Dermis microvascular lymphatic vessel endothelial cell (primary cell): Measurements from ENCODE around the gene ELMOD3. TPM values are rescaled to one million over a fixed set of nuclear protein-coding genes. Genes with fewer than 3 reads are reported as not detected.
A peak's percentile ranks its signal among the peaks of the same experiment; 100 is the strongest.
"Not testable (repeated sequence)": the region's sequence is repeated elsewhere in the genome, so short reads cannot be mapped to it uniquely, and the experiment has no call there.

Experiments
- DNase-seq, 2 donors: peaks; one replicate each; pipeline versions ENCODE4 v3.0.0 to v3.0.0-alpha.2; 2010; ENCODE audit warnings: low read depth in 2 of 2
- total RNA-seq: library from RNA; depleted of rRNA; stranded (reverse); fragments of >200 nt; gene quantifications from 2 replicates; pipeline ENCODE4 v1.2.1, GENCODE V29; 2014

Gene ELMOD3
- total RNA-seq, 1 donor from 2014 or later, result 6.9 TPM

DNA sequence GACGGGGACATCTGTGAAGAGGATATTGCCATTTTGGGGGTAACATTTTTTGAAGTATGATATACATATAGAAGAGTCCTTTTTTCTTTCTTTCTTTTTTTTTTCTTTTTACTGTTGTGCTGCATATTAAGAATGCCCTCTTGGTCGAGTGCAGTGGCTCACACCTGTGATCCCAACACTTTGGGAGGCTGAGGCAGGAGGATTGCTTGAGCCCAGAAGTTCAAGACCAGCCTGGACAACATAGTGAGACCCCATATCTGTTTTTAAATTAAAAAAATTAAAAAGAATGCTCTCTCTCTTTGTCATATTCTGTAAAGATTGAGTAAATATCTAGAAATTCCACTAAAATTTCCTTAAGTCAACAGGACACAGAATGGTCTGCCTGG, 67.5 kb downstream of the ELMOD3 start:
- no peak for DNase-seq

DNA sequence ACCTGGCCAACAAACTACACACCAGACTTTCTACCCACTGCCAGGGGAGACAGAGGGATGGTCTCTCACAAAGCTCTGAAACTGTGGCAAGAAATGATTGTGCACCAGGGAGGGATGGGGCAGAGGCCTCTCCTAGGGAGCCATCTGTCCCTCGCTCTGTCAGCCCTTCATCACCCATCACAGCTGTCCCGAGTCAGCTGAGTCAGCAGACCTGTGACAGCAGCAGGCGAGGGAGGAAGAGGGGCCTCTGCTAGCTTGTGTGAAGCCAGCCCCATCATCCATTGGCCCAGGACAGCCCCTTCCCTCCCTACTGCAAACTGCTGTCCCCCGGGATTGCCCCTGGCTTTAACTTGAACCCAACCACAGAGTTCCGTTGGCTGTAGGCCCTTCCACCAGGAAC, 69.0 kb downstream of the ELMOD3 start:
- no peak for DNase-seq

DNA sequence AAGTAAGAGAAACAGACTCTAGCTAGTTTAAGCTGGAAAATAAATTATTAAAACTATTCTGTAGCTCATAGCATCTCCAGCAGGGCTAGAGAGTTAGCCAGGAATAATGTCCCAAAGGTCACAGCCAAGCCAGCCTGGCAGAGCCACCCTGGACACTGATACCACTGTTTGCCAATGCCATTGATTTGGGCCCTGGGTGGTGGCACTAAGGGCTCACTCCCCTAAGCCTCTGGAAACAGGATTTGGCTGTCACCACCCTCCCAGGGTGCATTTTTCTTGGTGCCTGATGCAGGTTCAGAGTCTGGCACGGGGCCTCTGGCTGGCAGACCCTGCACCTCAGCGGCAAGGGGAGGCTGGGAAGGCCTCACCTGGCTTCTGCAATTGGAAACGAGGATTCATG, 71.0 kb downstream of the ELMOD3 start:
- DNase-seq, result no peak

DNA sequence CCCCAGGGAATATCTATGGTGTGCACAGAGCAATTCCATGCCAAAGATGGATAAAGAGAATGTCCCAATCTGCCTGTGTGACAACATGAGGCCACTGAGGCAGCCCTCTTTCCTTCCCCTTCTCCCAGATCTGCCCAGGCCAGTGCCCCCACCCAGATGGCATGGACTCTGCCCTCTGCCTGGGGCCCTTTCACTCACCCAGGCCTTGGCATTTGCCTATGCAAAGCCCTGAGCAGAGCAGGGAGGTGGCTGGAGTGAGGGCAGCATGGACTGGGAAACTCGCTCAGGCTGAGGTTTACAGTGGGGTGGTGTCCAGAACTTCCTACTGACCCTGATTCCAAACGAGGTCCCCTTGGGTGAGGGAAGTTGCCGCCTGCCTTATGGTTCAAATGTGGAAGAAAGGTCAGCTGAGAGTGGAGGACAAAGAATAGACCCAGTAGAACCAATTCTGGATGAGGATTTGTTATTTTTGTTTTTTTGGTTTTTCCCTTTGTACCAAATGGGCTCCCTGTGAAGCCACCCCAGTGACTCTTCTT, 72.8 kb downstream of the ELMOD3 start:
- no peak for DNase-seq

DNA sequence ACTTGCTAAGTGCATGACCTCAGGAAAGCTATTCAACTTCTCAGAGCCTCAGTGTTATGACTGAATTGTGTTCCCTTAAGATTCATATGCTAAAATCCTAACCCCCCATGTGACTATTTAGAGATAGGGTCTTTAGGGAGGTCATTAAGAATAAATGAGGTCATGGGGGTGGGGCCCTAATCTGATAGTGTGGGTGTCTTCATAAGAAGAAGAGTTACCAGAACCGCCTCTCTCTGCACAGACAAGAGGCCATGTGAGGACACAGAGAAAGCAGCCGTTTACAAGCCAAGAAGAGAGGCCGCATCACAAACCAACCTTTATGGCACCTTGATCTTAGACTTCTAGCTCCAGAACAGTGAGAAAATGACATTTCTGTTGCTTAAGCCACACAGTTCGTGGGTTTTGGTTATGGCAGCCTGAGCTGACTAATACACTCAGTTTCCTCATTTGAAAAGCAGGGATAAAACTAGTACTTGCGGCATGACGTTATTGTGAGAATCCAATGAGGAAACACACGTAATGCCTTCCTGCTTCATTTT, 73.8 kb downstream of the ELMOD3 start:
- DNase-seq, result no peak

DNA sequence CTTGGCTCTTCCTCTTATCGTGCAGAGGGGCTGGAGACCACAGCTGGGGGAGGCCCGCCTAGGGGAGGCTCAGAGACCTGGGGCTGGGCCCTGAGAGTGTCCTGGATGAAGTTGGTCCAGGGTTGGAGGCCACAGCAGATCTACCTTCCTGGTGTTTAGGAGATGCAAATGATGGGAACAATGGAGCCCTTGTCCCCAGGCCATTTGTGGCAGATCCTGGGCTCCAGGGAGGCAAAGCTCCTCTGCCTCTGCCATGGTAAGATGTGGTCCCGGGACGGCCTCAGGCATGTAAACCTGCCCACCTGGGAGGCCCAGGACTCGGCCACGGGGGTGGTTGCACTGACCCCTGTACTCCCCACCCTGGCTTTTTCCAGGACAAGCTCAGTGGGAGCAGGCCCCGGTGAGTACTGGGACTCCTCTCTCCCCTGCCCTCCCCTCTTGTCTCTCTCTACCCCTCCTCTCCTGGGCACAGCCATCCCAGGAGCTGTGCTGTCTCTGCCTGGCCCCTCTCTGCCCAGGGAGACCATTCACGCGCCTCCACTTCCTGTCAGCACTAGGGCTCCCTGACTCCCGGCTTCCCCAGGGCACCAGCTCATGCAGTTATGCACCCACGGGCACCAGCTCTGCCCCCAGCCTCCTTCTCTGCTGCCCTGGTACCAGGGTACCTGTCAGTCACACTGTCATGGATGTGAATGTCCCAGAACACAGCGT, 74.8 kb downstream of the ELMOD3 start:
- no peak for DNase-seq

DNA sequence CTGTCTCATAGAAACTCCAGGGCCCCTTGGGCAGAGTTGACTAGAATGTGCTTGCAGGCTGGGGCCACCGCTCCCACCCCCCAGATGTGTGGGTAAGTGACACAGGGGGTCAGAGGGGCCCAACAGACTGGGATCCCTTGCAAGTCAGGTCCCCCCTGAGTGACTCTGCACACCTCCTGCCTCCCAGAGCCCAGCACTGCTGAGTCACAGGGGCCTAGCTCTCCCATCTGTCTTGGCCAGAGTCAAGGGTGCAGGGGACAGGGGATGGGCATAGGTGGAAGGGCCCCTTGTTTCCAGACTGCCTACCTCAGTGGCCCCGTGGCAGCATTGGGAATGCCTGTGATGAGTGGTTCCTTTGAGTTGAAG, 75.3 kb downstream of the ELMOD3 start:
- DNase-seq, result no peak

DNA sequence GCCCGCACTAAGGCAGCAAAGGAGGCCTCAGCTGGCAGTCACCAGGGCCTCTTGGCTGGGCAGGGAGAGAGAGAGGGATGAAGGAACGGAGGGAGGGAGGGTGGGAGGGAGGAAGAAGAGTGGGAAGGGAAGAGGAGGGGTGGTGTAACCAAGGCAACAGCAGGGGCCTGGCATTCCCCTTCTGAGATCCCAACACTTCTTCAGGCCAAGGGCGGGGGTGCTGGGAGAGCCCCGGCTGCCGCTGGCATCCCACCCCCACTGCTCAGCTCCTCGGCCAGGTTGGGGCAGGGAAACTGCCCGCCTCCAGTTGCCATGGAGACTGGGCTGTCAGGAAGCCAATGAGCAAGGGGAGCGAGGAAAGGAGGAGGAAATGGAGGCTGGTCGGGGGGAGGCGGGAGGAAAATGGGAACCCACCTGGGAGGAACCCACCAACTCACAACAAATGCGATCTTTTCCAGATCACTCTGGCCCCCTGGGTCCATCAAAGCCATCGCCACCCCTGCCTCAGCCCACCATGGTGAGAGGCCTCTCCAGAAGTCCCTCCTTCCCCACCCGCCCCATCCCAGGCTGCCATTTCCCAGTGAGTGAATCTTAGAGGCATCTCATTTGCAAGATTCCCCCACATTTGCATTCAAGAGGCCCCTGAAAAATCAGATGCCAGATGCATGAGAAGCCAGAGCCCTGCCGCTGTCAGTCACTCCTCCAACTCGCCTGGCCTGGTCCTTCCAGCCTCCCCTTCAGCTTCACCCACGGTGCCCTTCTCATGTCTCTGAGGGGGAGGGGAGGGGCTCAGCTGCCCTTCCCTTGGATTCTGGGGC, 76.4 kb downstream of the ELMOD3 start:
- DNase-seq, result no peak

DNA sequence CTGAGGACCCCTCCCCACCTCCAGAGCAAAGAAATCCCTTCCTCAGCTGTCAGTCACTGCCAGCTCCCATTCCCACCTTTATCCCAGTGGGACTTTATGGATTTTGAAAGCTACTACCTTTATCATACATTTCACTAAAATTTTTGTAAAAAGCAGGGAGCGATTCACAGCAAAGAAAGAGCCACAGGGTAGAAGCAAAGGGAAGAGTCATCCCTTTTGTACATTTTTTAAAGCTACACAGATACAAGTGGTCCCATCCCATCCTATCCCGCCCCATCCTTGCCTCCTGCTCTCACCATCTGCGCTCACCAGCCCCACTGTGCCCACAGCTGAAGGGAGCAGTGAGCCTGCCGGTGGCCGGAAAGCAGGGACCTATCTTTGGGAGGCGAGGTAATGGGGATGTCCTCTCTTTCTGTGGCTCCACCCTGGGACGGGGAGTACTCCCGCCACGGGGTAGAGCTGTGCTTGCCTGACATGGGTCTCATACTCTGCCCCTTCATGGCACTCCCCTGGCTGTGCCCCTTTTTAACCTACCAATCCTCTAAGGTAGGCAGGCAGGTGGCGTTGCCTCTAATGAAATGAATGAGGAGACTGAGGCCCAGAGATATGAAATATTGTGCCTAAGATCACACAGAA, 77.1 kb downstream of the ELMOD3 start:
- DNase-seq, result no peak

DNA sequence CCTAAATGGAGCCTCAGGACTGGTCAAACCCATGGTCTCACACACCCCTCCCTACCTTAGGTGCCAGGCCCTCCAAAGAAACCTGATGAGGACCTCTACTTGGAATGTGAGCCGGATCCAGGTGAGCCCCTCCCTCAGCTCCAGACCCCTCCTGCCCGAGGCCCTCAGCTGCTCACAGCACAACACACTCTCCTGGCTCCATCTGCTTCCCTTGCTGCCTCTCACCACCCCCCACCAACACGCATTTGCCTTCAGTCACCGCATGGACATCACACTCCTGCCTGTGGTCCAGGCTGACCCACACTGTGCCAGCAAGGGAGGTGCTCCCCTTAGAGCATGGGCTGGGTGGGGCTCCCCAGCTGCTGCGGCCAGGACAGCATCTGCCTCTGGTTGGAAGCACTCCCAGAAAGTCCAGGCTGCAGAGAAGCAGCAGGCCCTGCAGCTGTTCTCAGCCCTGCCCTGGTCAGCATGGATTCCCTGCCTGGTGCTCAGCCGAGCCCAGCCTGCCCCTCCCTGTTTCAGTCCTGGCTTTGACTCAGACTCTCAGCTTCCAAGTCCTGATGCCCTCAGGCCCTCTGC, 79.0 kb downstream of the ELMOD3 start:
- no peak for DNase-seq

DNA sequence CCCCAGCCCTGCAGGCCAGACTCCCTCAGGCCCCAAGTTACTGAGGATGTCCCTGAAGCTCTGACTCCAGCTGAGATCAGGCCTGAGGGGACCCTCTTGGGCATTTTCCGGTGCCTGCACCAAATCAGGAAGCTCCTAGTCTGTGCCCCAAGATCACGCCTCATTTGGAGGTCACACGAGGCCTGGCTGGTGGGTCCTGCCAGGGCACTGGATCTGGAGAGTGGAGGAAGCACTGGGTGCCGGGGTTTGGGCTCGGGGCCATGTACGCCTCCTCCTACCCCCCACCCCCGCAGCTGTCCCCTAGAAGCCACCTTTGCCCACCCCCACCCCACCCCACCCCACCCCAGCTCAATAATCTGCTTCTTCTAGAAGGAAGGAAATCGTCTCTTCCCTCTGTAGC, 80.1 kb downstream of the ELMOD3 start:
- DNase-seq, result no peak

DNA sequence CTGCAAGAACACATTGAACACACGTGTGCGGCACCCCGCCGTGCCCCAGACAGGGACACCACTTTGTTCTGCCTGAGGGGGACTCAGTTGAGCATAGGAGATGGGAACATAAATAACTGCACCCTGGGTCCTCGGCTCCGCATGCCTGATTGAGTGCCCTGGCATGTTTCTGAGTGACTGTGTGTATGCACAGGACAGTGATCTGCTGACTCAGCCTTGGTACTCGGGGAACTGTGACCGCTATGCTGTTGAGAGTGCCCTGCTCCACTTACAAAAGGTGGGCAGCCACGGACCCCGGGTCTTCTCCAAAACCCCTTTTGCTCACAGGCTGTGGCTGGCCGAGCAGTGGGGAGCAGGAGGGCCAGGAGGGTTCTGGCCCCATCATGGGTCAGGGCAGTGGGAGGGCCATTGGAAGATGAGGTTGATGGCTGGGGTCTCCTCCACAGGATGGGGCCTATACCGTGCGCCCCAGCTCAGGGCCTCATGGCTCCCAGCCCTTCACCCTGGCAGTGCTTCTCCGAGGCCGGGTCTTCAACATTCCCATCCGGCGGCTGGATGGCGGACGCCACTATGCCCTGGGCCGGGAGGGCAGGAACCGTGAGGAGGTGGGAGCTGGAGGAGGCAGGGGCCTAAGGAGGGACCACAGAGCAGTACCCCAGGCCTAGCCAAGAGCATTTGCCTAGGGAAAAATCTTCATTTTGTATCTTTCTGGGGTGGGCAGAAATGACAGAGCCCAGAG, 80.8 kb downstream of the ELMOD3 start:
- DNase-seq, result no peak

DNA sequence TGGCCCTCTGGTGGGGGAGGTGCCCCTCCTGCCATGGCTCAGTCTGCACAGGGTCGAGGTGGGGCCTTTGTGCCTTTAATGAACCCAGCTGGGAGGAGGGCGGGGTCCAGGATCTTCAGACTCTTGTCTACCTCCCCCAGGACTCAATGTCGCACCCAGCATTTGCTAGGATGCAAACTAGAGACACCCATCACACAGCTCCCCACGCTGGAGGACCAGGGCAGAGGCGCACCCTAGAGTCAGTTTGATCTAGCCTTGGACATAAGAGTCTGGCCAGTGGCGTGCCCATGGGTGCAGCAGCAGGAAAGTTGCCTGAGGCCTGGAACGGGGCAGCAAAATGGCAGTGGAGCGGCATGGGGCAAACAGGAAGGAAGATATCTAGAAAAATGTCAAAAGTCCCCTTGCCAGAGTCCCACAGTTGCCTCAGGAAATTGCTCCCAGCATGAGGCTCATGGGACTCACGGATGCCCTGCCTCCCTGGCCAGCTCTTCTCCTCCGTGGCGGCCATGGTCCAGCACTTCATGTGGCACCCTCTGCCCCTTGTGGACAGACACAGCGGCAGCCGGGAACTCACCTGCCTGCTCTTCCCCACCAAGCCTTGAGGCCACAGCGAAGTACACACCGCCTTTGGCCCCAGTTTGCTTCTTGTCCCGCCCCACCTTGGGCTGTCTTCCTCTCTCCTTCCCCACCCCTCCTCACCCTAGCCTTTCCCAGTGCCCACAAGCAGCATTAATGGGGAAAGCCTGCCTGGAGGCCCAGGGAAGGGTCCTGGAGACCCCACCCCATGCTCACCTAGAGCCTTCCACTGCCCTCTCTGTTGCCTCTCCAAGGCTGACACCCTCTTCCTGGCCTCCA, 81.6 kb downstream of the ELMOD3 start:
- no peak for DNase-seq

DNA sequence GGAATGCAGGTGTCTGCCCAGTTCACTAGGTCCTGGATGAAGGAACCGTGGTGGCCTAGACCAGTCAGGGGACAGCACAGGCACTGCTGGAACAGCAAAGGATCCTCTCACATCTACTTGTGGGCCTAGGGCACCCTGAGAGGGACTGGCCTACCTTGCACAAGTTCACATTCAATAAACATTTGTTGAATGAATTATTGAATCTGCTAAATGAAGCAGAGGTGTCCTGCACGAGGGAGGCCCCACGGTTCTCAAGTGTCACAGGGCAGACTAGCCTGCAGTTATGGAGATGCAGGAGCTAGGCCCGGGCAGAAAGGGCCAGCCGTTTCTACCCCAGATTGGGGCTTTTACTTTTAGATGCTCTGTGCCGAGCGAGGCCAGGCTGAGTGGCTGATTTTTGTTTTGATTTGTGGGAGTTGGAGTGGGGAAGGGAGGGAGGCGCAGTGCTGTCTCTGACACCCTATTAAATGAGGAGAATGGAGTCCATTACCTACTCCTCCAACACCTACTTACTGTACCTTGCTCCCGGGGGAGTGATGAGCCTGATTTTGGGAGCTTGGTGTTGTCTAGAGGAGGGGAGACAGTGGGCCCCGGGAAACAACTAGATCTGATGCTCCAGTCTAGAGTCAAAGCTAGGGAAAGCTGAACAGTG, 82.4 kb downstream of the ELMOD3 start:
- DNase-seq, result no peak

DNA sequence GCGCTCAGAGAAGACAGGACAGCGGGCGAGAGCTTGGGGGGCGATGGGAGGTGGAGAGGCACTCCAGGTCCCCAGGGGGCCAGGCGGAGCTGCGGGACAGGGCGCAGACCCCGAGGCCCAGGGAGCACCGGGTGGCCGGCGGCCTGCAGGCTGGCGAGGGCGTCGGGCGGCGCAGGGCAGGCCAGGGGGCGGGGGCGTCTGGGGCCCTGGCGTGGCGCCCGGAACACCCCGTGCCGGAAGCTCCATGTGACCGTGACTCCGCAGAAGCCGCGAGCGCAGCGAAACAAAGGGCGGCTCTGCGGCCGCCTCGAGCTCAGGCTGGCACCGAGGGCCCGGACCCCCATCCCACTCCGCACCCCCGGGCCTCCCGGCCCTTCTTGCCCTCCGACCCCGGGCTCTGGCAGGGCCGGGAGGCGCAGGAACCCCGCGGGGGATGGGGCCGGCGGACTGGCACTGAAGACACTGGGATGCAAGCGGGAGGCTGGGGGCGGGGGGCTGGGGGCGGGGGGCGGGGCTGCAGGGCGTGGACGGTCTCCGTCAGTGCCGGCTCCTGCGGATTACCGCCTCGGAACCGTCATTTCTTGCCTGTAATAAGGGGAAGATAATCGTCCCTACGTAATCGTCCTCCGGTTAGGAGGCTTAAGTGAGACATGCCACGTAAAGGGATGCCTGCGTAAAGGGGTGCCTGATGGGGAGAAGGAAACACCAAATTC, 83.1 kb downstream of the ELMOD3 start:
- DNase-seq, result peak; percentile 62 to 87

DNA sequence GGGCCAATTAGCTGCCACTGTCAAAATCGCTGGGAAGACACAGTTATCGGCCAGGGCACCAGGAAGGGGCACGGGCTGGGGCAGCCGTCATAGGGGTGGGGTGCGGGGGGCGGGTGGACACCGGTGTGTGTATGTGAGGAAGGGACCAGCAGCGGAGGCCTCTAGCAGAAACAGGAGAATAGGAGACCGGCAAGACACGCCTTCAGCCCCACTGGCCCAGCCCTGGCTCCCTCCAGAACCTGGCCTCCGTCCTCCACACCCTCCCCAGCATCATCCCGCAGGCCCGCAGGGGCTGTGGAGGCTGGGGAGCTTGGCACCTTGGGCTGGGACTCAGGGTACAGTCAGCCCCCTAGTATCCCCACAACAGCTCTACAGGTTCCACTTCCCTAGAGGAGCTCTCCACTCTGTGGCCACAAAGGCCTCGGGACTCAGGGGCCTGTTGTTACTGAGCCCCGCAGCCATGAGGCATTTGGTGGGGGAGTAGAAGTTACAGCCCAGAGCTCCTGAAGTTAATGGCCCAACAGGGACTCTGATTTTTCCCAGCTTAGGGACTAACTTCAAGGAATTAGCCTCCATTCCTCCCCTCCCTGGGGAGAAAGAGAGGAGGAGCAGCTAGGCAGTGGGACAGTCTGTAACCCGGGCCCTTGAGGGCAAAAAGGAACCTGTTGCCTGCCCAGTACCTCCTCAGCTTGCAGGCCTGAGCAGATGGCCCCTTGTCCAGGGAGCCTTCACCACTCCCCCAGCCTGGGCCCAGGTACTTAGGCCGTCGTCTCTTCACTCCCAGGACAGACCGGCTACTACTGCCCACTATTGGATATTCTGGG, 83.8 kb downstream of the ELMOD3 start:
- DNase-seq, result no peak

DNA sequence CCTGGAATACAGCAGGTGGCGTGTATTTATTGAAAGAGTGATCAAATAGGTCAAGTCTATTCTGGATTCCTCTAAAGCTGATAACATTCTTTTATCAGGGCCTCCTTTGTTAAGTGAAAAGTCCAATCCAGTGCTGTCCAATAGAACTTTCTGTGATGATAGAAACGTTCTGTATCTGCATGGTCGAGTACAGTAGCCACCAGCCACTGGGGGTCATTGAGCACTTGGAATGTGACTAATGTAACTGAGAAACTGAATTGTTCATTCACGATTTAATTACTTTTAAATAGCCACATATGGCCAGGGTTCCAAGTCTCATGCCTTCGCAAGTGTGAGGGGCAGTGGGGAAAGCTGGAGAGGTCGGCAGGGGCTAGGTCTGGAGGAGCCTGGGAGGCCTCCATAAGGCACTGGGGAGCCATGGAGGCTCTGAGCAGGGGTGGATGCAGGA, 84.5 kb downstream of the ELMOD3 start:
- no peak for DNase-seq

DNA sequence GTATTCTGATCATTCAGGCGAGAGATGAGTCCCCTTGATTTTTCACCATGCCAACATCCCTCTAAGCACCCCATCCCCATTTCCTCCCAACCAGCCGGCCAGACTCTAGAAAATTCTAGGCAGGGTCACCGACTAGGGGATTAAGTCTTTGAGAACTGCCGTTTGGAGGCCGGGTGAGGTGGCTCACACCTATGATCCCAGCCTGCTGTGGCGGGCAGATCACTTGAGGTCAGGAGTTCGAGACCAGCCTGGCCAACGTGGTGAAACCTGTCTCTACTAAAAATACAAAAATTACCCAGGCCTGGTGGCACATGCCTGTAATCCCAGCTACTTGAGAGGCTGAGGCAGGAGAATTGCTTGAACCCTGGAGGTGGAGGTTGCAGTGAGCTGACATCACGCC, 85.0 kb downstream of the ELMOD3 start:
- DNase-seq, result not testable (repeated sequence)
